Calu3 (cell line): ENCODE results near the gene SNX13. TPM values are rescaled to one million over a fixed set of nuclear protein-coding genes. Genes with fewer than 3 reads are reported as not detected.

Experiments
- BruUV-seq: library from RNA; stranded (reverse); fragments of 400-500 nt; replicated peaks from 2 replicates; lab custom pipeline; 2021; lab: Mats Ljungman, UMichigan
- CTCF ChIA-PET: fragments of 300-600 bp; sonication (Branson Sonifier 250); formaldehyde crosslinking; loops from one replicate; lab custom pipeline; 2022; ENCODE audit warnings: antibody characterized with exemption; lab: Charles Lee
- DNase-seq: peaks from one replicate; pipeline ENCODE4 v3.0.0; 2022
- H3K27ac Mint-ChIP-seq: one replicate; pipeline ENCODE4 v1.8.0; 2022; ENCODE audit warnings: mixed read lengths; ENCODE audit not compliant: unreplicated experiment
- H3K27me3 Mint-ChIP-seq: one replicate; pipeline ENCODE4 v1.8.0; 2022; ENCODE audit warnings: mixed read lengths; ENCODE audit not compliant: unreplicated experiment
- H3K36me3 Mint-ChIP-seq: one replicate; pipeline ENCODE4 v1.8.0; 2022; ENCODE audit warnings: mild to moderate bottlenecking, moderate library complexity, mixed read lengths; ENCODE audit not compliant: insufficient read depth, unreplicated experiment
- H3K4me1 Mint-ChIP-seq: one replicate; pipeline ENCODE4 v1.8.0; 2022; ENCODE audit warnings: mild to moderate bottlenecking, low read depth, mixed read lengths; ENCODE audit not compliant: unreplicated experiment
- H3K4me3 Mint-ChIP-seq: one replicate; pipeline ENCODE4 v1.8.0; 2022; ENCODE audit warnings: mild to moderate bottlenecking, low read depth, moderate library complexity, mixed read lengths; ENCODE audit not compliant: unreplicated experiment
- H3K9me3 Mint-ChIP-seq: one replicate; pipeline ENCODE4 v1.8.0; 2022; ENCODE audit warnings: low read depth, mixed read lengths; ENCODE audit not compliant: unreplicated experiment
- intact Hi-C: fragments of 100-400 bp; cut with micrococcal nuclease; formaldehyde crosslinking; loops from one replicate; pipeline ENCODE4 v1.10.0; 2022; ENCODE audit not compliant: unreplicated experiment
- total RNA-seq: library from RNA; stranded (reverse); gene quantifications from 2 replicates; pipeline ENCODE4 v1.2.3, GENCODE V29; 2022
- TF ChIP-seq, protein P1 (sequence below): fragments of 200-600 bp; IDR thresholded peaks from one replicate; pipeline ENCODE4 v1.8.0; 2022; ENCODE audit warnings: antibody characterized with exemption; ENCODE audit not compliant: unreplicated experiment

The SNX13 gene
- total RNA-seq, 1 experiment from 2014 or later = 71.9 TPM

DNA sequence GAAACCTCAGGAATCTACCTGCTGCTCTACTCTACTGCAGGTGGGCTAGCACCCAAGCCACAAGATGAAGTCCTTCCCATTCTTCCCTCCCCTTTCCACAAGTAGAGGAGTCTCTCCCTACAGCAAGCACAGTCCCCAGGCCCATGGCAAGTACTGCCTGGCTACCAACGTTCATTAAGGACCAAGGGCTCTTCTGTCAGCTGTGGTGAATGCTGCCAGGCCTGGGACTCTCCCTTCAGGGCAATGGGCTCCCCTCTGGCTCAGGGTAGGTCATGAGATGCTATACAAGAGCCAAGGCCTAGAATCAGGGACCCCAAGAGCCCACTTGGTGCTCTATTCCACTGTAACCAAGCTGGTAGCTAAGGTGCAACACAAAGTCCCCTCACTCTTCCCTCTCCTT, 39.8 kb downstream of the SNX13 start:
- H3K36me3 Mint-ChIP-seq = no peaks in the 10 kb centered on the region
- H3K4me1 Mint-ChIP-seq = no peaks in the 10 kb centered on the region
- TF ChIP-seq, protein P1, sequence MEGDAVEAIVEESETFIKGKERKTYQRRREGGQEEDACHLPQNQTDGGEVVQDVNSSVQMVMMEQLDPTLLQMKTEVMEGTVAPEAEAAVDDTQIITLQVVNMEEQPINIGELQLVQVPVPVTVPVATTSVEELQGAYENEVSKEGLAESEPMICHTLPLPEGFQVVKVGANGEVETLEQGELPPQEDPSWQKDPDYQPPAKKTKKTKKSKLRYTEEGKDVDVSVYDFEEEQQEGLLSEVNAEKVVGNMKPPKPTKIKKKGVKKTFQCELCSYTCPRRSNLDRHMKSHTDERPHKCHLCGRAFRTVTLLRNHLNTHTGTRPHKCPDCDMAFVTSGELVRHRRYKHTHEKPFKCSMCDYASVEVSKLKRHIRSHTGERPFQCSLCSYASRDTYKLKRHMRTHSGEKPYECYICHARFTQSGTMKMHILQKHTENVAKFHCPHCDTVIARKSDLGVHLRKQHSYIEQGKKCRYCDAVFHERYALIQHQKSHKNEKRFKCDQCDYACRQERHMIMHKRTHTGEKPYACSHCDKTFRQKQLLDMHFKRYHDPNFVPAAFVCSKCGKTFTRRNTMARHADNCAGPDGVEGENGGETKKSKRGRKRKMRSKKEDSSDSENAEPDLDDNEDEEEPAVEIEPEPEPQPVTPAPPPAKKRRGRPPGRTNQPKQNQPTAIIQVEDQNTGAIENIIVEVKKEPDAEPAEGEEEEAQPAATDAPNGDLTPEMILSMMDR = no peak
- intact Hi-C loops = no loop called here
- BruUV-seq = no TSS peak
- CTCF ChIA-PET = no interaction called here
- H3K27me3 Mint-ChIP-seq = no peaks in the 10 kb centered on the region
- no peak overlapping the region for H3K27ac Mint-ChIP-seq
- no peak for DNase-seq
- H3K9me3 Mint-ChIP-seq = no peaks in the 10 kb centered on the region
- H3K4me3 Mint-ChIP-seq = no peak overlapping the region

DNA sequence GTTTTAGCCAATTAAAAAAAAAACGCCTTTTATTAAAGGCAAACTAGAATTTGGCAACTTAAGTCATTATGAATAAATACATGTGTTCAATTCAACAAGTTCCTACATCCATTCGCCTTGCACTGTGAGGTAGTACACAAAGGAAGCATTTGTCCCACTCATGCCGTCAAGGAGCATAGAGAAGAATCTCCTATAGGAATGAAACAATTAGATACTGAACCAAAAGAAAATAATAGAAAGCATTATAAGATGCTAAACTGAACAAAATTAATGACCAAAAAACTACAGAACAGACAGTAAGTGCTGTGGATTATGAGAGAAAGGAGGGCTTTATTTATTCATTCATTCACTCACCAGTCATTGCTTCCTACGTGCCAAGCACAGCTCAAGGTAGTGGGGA, 42.2 kb downstream of the SNX13 start:
- Mint-ChIP-seq H3K27ac (no peak overlapping the region), H3K4me3 (no peak overlapping the region), H3K4me1 (no peaks in the 10 kb centered on the region), H3K36me3 (peaks cover 4% of the 10 kb centered on the region), H3K27me3 (no peaks in the 10 kb centered on the region), H3K9me3 (no peaks in the 10 kb centered on the region)
- TF ChIP-seq, protein P1 = no peak
- no TSS peak for BruUV-seq
- CTCF ChIA-PET = no interaction called here
- DNase-seq = no peak
- intact Hi-C loops = no loop called here

DNA sequence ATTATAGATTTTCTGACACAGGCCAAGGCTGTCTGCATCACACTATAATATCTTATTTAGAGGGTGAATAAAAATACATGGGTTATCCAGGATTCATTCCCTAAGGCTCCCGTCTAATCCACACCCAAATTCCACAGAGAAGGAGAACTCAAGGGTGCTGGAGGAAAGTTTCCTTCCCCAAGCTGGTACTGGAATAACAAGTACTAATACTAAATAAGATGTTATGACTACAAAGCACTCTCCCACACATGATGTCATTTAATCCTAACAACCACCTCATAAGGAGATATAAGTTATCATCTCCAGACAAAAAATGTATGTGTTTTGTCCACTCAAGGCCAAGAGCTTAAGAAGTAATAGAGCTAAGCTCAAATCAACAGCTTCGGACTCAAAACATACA, 53.0 kb downstream of the SNX13 start:
- Mint-ChIP-seq H3K27me3 (no peaks in the 10 kb centered on the region), H3K4me1 (no peaks in the 10 kb centered on the region), H3K4me3 (no peak overlapping the region), H3K27ac (no peak overlapping the region), H3K36me3 (peaks cover 8% of the 10 kb centered on the region), H3K9me3 (no peaks in the 10 kb centered on the region)
- TF ChIP-seq, protein P1 = no peak
- CTCF ChIA-PET = no interaction called here
- no TSS peak for BruUV-seq
- intact Hi-C loops = no loop called here
- no peak for DNase-seq

DNA sequence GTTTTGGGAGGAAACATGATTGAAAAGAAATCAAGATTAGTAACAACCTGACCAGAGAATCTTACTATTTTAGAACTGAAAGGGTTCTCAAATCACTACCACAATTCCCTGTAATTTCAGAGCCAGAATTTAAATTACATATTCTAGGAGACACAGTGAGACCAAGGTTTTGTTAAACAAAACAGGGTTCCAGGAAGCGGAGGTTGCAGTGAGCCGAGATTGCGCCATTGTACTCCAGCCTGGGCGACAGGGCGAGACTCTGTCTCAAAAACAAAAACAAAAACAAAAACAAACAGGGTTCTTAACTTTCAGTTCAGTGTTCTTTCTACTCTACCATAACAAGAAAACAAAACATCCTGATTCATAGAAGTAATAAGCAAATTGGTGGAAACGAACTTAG, 57.6 kb downstream of the SNX13 start:
- TF ChIP-seq, protein P1 = no peak
- CTCF ChIA-PET = interaction anchor here (1.4 kb wide), 1 partner anchor 39 kb away, joined by 3 read pairs; no protein-coding TSS in a partner anchor
- no peaks in the 10 kb centered on the region for H3K9me3 Mint-ChIP-seq
- intact Hi-C loops = no loop called here
- BruUV-seq = no TSS peak
- no peak overlapping the region for H3K4me3 Mint-ChIP-seq
- H3K4me1 Mint-ChIP-seq = no peaks in the 10 kb centered on the region
- H3K27ac Mint-ChIP-seq = no peak overlapping the region
- no peaks in the 10 kb centered on the region for H3K36me3 Mint-ChIP-seq
- H3K27me3 Mint-ChIP-seq = no peaks in the 10 kb centered on the region
- no peak for DNase-seq
